ENCODE results near the gene TBC1D5. TPM values are rescaled to one million over a fixed set of nuclear protein-coding genes. Genes with fewer than 3 reads are reported as not detected.

TBC1D5 gene
- total RNA-seq, 4 donors from 2014 or later: 29.2 to 114 (median 53.4) TPM

DNA sequence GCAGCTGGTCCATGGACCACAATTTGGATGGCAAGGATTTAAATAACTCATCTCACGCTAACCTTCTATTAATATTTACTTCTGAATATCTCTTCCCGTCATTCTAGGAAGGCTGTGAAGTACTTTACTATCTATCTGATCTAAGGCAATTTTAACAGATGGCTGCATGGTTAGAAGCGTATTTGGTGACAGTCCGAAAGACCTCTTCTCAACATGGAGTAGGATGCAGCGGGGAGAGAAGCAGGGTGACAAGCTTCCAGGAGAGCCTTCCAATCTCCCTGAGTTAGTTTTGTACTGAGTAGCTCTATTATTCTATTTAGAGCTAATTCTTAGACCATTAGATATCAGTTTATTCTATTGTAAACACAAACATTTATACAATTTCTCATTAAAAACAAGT lies 548.3 kb downstream of the TBC1D5 start:
- no peak overlapping the region for H3K4me3 ChIP-seq
- no peaks in the 10 kb centered on the region for H3K27me3 ChIP-seq
- peaks cover 0 to 10% (median 0%) of the 10 kb centered on the region in 4 donors for H3K4me1 ChIP-seq
- no peak overlapping the region for H3K27ac ChIP-seq
- H3K36me3 ChIP-seq: no peaks in the 10 kb centered on the region
- no peaks in the 10 kb centered on the region for H3K9me3 ChIP-seq
- no peak for DNase-seq
- TF ChIP-seq POLR2A (IDR thresholded peaks at IDR 0.05): no peak
- TF ChIP-seq, protein P1, sequence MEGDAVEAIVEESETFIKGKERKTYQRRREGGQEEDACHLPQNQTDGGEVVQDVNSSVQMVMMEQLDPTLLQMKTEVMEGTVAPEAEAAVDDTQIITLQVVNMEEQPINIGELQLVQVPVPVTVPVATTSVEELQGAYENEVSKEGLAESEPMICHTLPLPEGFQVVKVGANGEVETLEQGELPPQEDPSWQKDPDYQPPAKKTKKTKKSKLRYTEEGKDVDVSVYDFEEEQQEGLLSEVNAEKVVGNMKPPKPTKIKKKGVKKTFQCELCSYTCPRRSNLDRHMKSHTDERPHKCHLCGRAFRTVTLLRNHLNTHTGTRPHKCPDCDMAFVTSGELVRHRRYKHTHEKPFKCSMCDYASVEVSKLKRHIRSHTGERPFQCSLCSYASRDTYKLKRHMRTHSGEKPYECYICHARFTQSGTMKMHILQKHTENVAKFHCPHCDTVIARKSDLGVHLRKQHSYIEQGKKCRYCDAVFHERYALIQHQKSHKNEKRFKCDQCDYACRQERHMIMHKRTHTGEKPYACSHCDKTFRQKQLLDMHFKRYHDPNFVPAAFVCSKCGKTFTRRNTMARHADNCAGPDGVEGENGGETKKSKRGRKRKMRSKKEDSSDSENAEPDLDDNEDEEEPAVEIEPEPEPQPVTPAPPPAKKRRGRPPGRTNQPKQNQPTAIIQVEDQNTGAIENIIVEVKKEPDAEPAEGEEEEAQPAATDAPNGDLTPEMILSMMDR (IDR thresholded peaks at IDR 0.05): no peak

DNA sequence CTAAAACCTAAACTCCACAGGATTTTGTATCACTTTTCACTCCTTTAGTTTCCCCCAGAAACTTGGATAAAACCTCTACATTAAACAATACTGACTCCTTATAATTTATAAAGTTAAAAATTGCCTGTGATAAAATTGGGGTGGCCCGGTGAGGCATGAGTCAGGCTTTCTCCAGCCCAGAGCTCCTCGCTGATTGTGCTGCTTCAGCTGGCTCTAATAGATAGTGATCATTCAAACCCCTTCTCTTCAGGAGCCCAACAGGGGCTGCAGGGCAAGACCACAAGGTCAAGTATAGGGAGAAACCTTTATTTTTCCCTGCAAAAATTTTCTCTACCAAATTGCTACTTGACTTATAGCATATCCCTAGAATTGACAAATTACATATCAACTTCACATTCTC lies 549.4 kb downstream of the TBC1D5 start:
- H3K9me3 ChIP-seq: no peaks in the 10 kb centered on the region
- no peak for DNase-seq
- no peak overlapping the region for H3K27ac ChIP-seq
- H3K27me3 ChIP-seq: no peaks in the 10 kb centered on the region
- H3K36me3 ChIP-seq: no peaks in the 10 kb centered on the region
- no peak overlapping the region for H3K4me3 ChIP-seq
- peaks cover 0 to 10% (median 0%) of the 10 kb centered on the region in 4 donors for H3K4me1 ChIP-seq
- TF ChIP-seq POLR2A (IDR thresholded peaks at IDR 0.05): no peak
- TF ChIP-seq, protein P1 (IDR thresholded peaks at IDR 0.05): no peak

DNA sequence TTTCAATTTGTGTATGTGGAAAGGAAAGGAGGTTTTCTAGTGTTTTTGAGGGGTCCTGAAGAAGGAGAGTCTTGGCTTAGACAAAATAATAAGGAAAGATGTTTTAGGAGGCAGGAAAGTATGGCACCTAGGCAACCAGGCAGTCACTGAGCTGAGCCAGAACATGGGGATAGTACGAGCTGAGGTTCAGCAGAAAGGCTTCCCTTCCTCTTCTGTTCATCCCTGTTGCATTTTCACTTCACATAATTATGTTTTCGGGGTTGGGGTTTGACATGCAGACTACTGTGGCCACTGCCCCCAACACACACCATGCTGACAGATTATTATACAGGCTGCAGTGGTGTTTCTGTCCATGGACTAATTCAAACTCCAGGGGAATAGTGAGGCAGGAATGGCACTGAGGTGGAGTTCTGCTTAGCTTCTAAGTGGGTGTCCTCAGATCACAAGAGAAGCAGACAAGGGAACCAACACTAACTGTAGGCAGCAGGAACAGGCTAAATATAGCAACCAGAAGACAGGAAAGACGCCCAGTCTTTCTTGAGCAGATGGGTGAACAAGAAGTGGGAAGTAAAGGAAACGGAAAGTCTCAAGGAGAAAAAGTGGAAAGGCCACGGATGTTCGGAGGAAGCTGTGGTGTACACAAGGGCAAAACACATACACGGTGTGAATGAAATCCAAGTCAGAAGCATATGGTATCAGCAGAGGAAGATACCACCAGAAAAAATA lies 551.9 kb downstream of the TBC1D5 start:
- Histone ChIP-seq H3K36me3 (no peaks in the 10 kb centered on the region), H3K27me3 (no peaks in the 10 kb centered on the region), H3K4me1 (peaks cover 0 to 6% (median 0%) of the 10 kb centered on the region in 4 donors), H3K27ac (no peak overlapping the region), H3K9me3 (no peaks in the 10 kb centered on the region), H3K4me3 (no peak overlapping the region)
- no peak for DNase-seq
- no peak for TF ChIP-seq POLR2A (IDR thresholded peaks at IDR 0.05)

DNA sequence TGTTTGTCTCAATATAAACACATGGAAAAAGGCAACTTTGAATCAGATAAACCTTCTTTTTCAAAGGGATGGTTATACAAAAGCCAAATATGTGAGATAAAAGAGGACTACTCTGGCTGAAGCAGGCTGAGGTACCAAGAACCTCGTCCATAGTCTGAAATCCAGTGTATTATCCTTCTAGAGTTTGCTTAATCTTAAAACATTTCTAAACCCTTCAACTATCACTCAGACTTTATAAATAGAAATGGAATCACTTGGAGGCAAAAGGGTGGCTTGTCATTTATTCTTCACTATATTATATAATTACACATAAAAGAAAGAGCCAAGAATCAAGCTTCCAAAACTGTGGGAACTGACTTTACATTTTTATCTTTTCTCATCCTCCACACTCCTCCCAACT lies 554.1 kb downstream of the TBC1D5 start:
- Histone ChIP-seq H3K9me3 (no peaks in the 10 kb centered on the region), H3K4me1 (peaks cover 0 to 6% (median 0%) of the 10 kb centered on the region in 4 donors), H3K27ac (no peak overlapping the region), H3K36me3 (peaks cover 0 to 11% (median 0%) of the 10 kb centered on the region in 3 donors), H3K27me3 (no peaks in the 10 kb centered on the region), H3K4me3 (no peak overlapping the region)
- no peak for DNase-seq
- TF ChIP-seq, protein P1 (IDR thresholded peaks at IDR 0.05): no peak
- TF ChIP-seq POLR2A (IDR thresholded peaks at IDR 0.05): no peak

DNA sequence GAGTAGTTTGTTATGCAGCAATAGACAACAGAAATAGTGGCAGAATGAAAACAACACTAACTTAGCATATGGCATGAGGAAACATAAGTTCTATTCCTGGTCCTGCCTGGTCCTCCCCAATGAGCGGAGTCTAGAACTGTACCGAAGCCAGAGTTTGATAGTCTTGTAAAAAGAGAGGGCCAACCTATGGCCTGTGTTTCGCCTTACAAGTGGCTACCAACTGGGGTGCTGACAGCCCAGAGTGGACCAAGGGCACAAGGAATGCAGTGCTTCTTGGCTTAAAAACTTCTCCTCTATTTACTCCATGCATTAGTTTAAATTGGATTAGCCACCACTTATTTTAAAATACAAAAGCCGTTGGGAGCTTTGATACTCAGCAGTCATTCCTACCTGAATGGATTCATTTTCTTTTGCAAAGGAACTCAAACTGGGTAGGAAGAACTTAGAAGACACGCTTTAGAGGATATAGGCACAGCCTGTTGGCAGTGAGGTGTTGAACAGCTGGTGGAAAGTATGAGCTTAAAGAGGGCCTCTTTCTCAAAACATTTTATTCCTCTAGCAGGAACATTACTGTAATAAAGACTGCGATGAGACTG lies 554.7 kb downstream of the TBC1D5 start:
- peaks cover 0 to 6% (median 0%) of the 10 kb centered on the region in 4 donors for H3K4me1 ChIP-seq
- TF ChIP-seq POLR2A (IDR thresholded peaks at IDR 0.05): no peak
- TF ChIP-seq, protein P1 (IDR thresholded peaks at IDR 0.05): no peak
- H3K4me3 ChIP-seq: no peak overlapping the region
- H3K27me3 ChIP-seq: no peaks in the 10 kb centered on the region
- peaks cover 0 to 11% (median 0%) of the 10 kb centered on the region in 3 donors for H3K36me3 ChIP-seq
- no peak for DNase-seq
- no peak overlapping the region for H3K27ac ChIP-seq
- no peaks in the 10 kb centered on the region for H3K9me3 ChIP-seq

DNA sequence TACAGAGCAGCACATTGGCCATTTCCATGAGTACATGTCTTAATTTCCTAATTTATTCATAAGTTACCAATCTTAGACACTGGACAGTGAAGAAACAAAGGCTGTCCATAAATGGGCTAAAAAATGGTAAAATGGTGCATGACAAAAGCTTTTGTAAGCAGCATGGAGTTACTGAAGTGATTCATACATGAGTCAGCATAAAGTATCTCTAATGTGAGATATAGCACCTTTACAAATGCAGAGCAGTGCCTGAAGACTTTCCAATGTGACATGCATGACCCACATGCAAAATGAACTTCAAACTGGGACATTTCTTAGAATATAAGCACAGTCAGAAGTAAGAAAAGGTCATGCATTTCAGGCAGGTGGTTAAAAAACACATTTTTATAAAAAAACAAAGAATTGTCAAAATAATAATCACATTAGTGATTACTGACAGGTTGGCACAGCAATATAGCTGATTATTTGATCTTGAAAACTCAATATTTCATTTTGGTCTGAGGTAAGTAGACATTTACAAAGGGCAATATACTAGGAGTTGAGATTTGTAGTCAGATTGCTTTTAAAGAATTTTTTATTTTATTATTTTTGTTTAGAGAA lies 558.4 kb downstream of the TBC1D5 start:
- Histone ChIP-seq H3K4me1 (no peaks in the 10 kb centered on the region), H3K36me3 (peaks cover 0 to 11% (median 0%) of the 10 kb centered on the region in 3 donors), H3K9me3 (no peaks in the 10 kb centered on the region), H3K27me3 (no peaks in the 10 kb centered on the region), H3K27ac (no peak overlapping the region), H3K4me3 (no peak overlapping the region)
- TF ChIP-seq, protein P1 (IDR thresholded peaks at IDR 0.05): no peak
- TF ChIP-seq POLR2A (IDR thresholded peaks at IDR 0.05): no peak
- no peak for DNase-seq
